C4-2B (cell line): ENCODE data around the gene SECISBP2.

Experiments
- CTCF ChIP-seq: fragments of 450-650 bp; conservative IDR thresholded peaks from 2 replicates; pipeline ENCODE4 v1.5.1; 2017; ENCODE audit warnings: mild to moderate bottlenecking
- ZFX ChIP-seq: fragments of 450-650 bp; IDR thresholded peaks from 2 replicates; pipeline ENCODE4 v1.6.1; 2017

GRCh38 chr9:89408628-89409101 is 90.4 kb downstream of the SECISBP2 start:
- TF ChIP-seq CTCF (no peak), ZFX (no peak)
